Hematopoietic multipotent progenitor cell treated with erythropoietin and hydrocortisone succinate and interleukin-3 and kit ligand, for 15 days (in vitro differentiated cells): ENCODE measurements around the gene BTG1.
"Not testable (repeated sequence)": the region's sequence is repeated elsewhere in the genome, so short reads cannot be mapped to it uniquely, and the experiment has no call there.

ENCODE experiments used
- DNase-seq: peaks from one replicate; pipeline ENCODE4 v3.0.0-alpha.2; 2015; ENCODE audit warnings: low spot score

Gene BTG1

GRCh38 chr12:92149563-92149962, 3.9 kb upstream of the BTG1 start:
- DNase-seq: no peak

GRCh38 chr12:92147491-92147890, 1.8 kb upstream of the BTG1 start:
- DNase-seq: no peak

- DNase-seq: no peak
Observed at GRCh38 chr12:92146497-92147224, 1.0 kb upstream of the BTG1 start.

DNA sequence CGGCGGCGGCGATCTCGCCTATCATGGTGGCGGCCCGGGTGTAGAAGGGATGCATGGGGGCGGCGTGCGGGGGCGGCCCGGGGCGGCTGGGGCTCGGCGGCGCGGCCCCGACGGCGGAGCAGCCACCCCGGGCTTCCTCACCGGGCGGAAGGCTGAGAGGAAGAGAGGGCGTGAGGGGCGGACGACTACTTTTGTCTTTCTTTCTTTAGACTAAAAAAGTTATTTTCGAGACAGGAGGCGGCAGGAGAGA, 240 bp downstream of the BTG1 start:
- DNase-seq: no peak

GRCh38 chr12:92144631-92145480, 790 bp downstream of the BTG1 start:
- peak; percentile 47 for DNase-seq

DNA sequence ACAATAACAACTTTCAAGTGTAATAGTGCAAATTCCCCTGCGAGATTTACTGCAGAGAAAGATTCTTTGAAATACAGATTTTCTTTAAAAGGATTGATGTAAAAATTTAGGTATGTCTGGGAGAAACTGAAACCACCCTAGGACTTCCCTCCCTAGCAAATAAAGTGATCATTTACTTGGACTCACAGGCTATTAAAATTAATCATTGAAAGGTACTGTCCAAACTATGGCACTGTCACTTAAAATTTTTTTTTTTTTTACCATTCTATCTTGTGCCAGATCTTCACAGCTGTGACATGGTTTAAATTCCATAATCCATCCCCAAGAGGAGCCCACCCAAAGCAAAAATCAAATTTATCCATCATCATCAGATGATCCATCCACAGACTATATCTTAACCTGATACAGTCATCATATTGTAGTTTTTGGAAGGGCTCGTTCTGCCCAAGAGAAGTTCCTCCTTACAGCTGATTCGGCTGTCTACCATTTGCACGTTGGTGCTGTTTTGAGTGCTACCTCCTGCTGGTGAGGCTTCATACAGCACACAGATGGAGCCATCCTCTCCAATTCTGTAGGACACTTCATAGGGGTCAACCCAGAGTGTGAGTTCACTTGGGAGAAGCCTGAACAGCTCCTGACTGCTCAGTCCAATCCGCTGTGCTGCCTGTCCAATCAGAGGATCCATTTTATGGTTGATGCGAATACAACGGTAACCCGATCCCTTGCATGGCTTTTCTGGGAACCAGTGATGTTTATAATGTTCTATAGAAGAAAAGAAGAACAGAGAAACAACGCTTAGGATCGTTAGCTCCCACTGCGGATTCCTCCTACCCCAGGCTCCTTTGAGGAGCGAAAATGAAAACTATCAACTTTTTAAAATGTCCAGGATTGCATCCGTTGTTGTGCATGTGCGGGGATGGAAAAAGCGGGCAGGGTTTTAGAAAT, 1.7 kb downstream of the BTG1 start:
- peak; percentile 68 for DNase-seq

- DNase-seq: no peak
Observed at GRCh38 chr12:92143258-92143657, 2.4 kb downstream of the BTG1 start.

GRCh38 chr12:92142251-92142926, 3.3 kb downstream of the BTG1 start:
- DNase-seq: no peak

DNA sequence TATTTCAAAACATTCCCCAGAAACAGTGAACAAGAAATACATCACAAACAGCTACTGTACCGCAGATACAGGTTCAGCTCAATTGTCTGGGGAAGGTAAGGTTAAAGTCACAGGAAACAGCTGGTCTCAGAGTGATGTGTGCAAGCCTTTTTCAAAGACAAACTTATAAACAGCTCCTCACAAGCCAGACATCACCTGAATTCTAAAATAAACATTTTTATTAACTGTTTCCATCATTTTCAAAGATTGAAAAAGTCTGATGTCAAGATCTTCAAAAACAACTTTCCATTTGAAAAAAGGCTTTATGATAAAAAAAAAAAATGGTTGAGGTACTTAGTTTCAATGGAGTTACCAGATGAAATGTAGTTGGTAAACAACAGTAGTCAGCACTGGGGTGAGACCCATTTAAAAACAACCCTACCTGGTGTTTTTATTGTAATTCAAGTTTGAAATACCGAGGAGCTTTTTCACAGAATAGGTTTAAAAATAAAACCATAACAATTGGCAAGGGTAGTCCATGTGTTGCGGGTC, 4.0 kb downstream of the BTG1 start:
- no peak for DNase-seq

- DNase-seq: no peak
Observed at GRCh38 chr12:92140896-92141536, 4.6 kb downstream of the BTG1 start.

- no peak for DNase-seq
Observed at GRCh38 chr12:92140156-92140555, 5.5 kb downstream of the BTG1 start.

DNA sequence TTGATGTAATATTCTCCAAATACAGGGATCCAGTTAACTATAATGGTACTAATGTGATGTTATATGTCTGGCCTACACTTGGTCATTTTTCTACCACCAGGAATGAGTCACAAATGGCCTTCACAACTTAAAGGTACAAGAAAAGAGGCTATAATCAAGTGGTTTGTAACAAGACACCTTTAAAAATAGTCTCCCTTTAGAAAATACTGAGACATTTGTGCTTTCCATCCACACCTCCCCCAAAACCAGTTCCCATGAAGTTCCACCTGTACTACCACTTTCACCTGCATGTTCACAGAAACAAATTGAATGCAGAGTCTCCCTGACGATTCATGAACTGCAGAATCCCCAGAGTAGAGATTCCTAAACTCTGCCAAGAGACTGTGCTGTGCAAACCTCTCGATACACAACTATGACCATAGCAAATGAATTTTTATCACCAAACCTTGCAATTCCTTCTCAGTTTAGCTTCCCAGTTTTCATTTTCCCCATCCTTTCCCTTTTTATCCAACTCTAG, 6.0 kb downstream of the BTG1 start:
- no peak for DNase-seq

DNA sequence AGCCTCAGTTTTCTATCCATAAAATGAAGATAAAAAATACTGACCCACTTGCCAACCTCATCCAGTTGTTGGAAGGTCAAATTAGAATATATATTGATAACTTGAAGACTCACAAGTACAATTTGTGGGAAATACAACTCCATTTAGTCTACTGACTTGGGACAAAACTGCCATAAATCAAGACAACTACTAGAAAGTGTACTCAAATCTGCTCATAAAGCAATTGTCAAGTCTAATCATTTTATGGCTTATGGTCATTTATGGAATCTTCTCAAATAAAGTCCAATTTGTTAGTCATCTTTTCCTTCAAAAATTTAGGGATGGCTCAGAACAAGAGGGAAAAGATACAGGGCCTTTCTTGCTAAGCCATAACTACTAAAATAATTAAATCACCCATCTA, 7.0 kb downstream of the BTG1 start:
- DNase-seq: no peak

DNA sequence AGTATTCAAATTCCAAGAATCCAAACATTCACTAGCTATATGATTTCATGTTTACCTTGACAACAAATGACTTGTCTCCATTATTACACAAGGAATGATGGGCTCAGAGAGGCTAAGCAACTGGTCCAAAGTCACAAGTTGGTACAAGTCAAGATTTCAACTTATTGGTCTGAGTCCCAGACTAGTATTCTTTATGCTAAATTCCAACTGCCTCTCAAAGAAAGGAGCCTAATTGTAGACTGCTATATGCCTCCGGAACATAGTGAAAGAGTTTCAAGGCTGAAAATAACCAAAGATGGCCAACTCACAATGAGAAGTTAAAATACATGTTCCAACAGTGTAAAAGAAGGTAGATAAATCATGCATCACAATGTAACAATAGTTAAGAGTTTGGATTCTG, 7.5 kb downstream of the BTG1 start:
- DNase-seq: no peak

DNA sequence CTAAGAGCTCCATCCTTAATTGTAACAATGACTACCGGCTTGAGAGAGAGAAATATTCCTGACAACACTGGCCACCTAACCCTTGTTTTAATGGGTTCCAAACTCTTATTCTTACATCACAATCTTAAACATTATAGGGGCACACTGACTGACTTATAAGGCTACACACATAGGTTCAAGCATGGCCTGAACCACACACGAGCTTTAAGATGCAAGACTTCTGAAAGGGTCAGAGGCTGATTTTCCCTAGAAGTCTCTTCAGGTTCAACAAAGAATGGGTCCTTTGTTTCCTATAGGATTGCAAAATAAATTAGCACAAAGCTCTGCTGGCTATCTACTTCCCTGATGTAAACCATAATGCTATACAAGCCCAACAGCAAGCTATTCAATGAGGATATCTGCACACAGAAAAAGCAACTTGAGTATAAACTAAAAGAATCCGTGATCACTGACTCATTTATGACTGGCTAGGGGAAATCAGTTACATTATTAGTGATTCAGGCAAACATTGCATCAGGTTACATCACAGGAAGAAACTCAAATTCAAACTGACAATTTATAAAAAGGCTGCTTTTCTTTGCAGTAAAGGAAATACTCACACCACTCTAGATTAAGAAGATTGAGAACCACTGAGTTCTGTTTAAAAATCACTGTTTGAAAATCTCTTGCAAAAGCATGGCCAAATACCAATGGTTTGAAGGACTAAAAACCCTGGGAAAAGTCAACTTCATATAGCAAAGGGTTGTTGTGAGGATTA, 8.5 kb downstream of the BTG1 start:
- no peak for DNase-seq

DNA sequence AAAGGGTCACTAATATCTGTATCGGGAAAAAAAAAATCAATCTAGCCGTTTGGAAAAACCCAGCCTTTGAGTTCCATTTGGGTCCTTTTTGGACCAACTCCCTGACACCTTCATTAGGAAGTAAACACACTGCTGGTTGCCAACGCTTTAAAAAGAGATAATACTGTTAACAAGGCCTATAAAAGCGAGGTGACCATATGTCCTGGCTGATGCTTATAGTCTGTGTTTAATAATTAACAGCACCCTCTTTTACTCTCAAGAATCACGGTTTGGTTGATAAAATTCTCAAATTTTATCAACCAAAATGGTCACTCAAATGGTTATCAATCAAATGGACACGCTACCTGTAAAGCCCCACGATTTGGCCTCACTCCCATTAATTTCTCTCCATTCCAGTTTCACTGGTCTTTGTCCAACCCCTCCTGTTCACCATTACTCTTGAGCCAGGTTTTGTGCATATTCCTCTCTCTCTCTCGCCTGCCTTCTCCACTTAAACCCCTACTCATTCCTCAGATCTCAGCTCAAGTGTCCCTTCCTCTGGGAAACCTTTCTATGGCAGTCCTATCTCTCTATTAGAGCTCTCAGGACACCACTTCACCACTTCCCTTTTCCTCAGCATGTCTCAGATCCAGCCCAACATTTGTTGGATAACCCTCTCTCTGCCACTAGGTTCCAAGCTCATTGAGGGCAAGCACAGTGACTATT, 9.5 kb downstream of the BTG1 start:
- DNase-seq: no peak

- not testable (repeated sequence) for DNase-seq
Observed at GRCh38 chr12:92135541-92135940, 10.1 kb downstream of the BTG1 start.

- no peak for DNase-seq
Observed at GRCh38 chr12:92134638-92135274, 10.9 kb downstream of the BTG1 start.
